ENCODE data around the gene B3GALT6.

GRCh38 chr1:1219341-1219740, 12.7 kb upstream of the B3GALT6 start:
- TF ChIP-seq CTCF (IDR thresholded peaks at IDR 0.05) (no peak), ZFX (IDR thresholded peaks at IDR 0.05; ENCODE audit: borderline replicate concordance) (no peak)

Data from 22Rv1 (cell line).